ENCODE data around the gene VENTX. TPM values are rescaled to one million over a fixed set of nuclear protein-coding genes. Genes with fewer than 3 reads are reported as not detected.

The VENTX gene
- total and polyA plus RNA-seq, 2 of the 4 experiments (the other 2 are of a cell fraction) = not detected

GRCh38 chr10:133206356-133207040 is 31.2 kb upstream of the VENTX start:
- no peaks in the 10 kb centered on the region for H3K9me1 ChIP-seq (ENCODE audit: insufficient read depth, low read length)
- no peaks in the 10 kb centered on the region for H3K36me3 ChIP-seq (ENCODE audit: control insufficient read depth, insufficient read depth, low read length)
- intact Hi-C loops (cut with micrococcal nuclease) (no loop called here), in situ Hi-C loops (cut with MboI; ENCODE audit: low sequenced_read_pairs) (no loop called here), dilution Hi-C loops (cut with HindIII; ENCODE audit: low sequenced_read_pairs, unreplicated experiment) (no loop called here)
- no peak overlapping the region for H2BK120ac ChIP-seq (ENCODE audit: low read depth, low read length)
- H3K27ac ChIP-seq (ENCODE audit: insufficient read depth, low read length) = no peak overlapping the region
- ChIA-PET CTCF (no interaction called here), POLR2A (ENCODE audit: unreplicated experiment) (no interaction called here)
- no TSS peak for BruUV-seq (replicated peaks)
- H2BK5ac ChIP-seq (ENCODE audit: low read depth, low read length, poor library complexity, severe bottlenecking) = no peak overlapping the region
- H3K27me3 ChIP-seq (ENCODE audit: control insufficient read depth, insufficient read depth, low read length) = no peaks in the 10 kb centered on the region
- H2AFZ ChIP-seq (replicated peaks; ENCODE audit: low read length, poor library complexity) = no peak overlapping the region
- ATAC-seq (ENCODE audit: low read depth) (no peak), DNase-seq (no peak)
- H2BK15ac ChIP-seq (ENCODE audit: low read depth, low read length) = no peak overlapping the region
- H3K9ac ChIP-seq (ENCODE audit: low read depth, low read length) = no peak overlapping the region
- no peak overlapping the region for H2AK9ac ChIP-seq (replicated peaks; ENCODE audit: low read depth, low read length, poor library complexity)
- H3K18ac ChIP-seq (ENCODE audit: low read depth, low read length) = no peak overlapping the region
- H3K4me2 ChIP-seq (ENCODE audit: low read depth, low read length) = no peak overlapping the region
- H3K9me3 ChIP-seq (ENCODE audit: control insufficient read depth, insufficient read depth, low read length) = no peaks in the 10 kb centered on the region
- no peaks in the 10 kb centered on the region for H3K79me1 ChIP-seq (ENCODE audit: low read depth in 1 of 2, low read length in 2 of 2)
- TF ChIP-seq CHD1 (IDR thresholded peaks at IDR 0.05; ENCODE audit: low read depth, low read length) = no peak
- TF ChIP-seq RCOR1 (IDR thresholded peaks at IDR 0.05; ENCODE audit: insufficient replicate concordance, low read length) = no peak
- TF ChIP-seq CTCF (conservative IDR thresholded peaks at IDR 0.05; ENCODE audit: low read depth, low read length) = no peak
- TF ChIP-seq POLR2A (IDR thresholded peaks at IDR 0.05; ENCODE audit: low read depth, low read length) = no peak
- TF ChIP-seq ELK1 (IDR thresholded peaks at IDR 0.05; ENCODE audit: borderline replicate concordance, low read depth, low read length) = no peak
- no peak for TF ChIP-seq CEBPB (IDR thresholded peaks at IDR 0.05; ENCODE audit: low read depth, low read length)
- no peak for TF ChIP-seq NFE2L2 (IDR thresholded peaks at IDR 0.05; ENCODE audit: low read depth, low read length)
- no peak for TF ChIP-seq MXI1 (IDR thresholded peaks at IDR 0.05; ENCODE audit: borderline replicate concordance, low read depth, low read length)
- TF ChIP-seq USF2 (IDR thresholded peaks at IDR 0.05; ENCODE audit: low read depth, low read length) = no peak
- TF ChIP-seq RAD21 (IDR thresholded peaks at IDR 0.05; ENCODE audit: low read length) = no peak
- TF ChIP-seq SMC3 (IDR thresholded peaks at IDR 0.05; ENCODE audit: low read depth, low read length) = no peak
- TF ChIP-seq RFX5 (IDR thresholded peaks at IDR 0.05; ENCODE audit: low read depth, low read length) = no peak
- no peak for TF ChIP-seq MAZ (IDR thresholded peaks at IDR 0.05; ENCODE audit: borderline replicate concordance, low read depth, low read length)
- TF ChIP-seq BHLHE40 (IDR thresholded peaks at IDR 0.05; ENCODE audit: low read depth, low read length) = no peak
- no peak for TF ChIP-seq FOS (IDR thresholded peaks at IDR 0.05; ENCODE audit: low read depth, low read length)
- no peak for TF ChIP-seq MAFK (IDR thresholded peaks at IDR 0.05; ENCODE audit: low read depth, low read length)
- no peak overlapping the region for H3K4me3 ChIP-seq (ENCODE audit: insufficient read depth, low read depth, low read length)
- no peak overlapping the region for H2AK5ac ChIP-seq (ENCODE audit: low read depth, low read length)
- no peak overlapping the region for H3K14ac ChIP-seq (replicated peaks; ENCODE audit: low read depth, low read length)
- no peak overlapping the region for H3K4ac ChIP-seq (ENCODE audit: low read depth, low read length)
- H3K4me1 ChIP-seq (ENCODE audit: control insufficient read depth, insufficient read depth, low read length) = no peaks in the 10 kb centered on the region
- no peak overlapping the region for H2BK20ac ChIP-seq (ENCODE audit: low read depth, low read length)
- no peaks in the 10 kb centered on the region for H4K20me1 ChIP-seq (ENCODE audit: insufficient read depth, low read length)
- no peak overlapping the region for H3K23ac ChIP-seq (ENCODE audit: low read depth, low read length)
- H3K56ac ChIP-seq (ENCODE audit: extremely low read depth, insufficient read depth, low read length) = no peak overlapping the region
- 69% methylated on average over 6 of the region's 17 CpGs; no CpG with 5 or more reads in 1 of the 2 experiments for WGBS, 2 experiments (ENCODE audit: extremely low coverage in 2 of 2, insufficient read length in 1 of 2)
- H4K5ac ChIP-seq (ENCODE audit: low read depth, low read length) = no peak overlapping the region
- no peak overlapping the region for H4K91ac ChIP-seq (ENCODE audit: insufficient read depth, low read depth, low read length)
- H4K8ac ChIP-seq (ENCODE audit: low read depth in 2 of 2, low read length in 2 of 2) = no peak overlapping the region
